Right forelimb (tissue), 1 donor: ENCODE data around the gene DCAF7.

Experiments
- DNase-seq: peaks from one replicate; pipeline ENCODE4 v3.0.0-alpha.2; 2018

The DCAF7 gene, protein sequence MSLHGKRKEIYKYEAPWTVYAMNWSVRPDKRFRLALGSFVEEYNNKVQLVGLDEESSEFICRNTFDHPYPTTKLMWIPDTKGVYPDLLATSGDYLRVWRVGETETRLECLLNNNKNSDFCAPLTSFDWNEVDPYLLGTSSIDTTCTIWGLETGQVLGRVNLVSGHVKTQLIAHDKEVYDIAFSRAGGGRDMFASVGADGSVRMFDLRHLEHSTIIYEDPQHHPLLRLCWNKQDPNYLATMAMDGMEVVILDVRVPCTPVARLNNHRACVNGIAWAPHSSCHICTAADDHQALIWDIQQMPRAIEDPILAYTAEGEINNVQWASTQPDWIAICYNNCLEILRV

DNA sequence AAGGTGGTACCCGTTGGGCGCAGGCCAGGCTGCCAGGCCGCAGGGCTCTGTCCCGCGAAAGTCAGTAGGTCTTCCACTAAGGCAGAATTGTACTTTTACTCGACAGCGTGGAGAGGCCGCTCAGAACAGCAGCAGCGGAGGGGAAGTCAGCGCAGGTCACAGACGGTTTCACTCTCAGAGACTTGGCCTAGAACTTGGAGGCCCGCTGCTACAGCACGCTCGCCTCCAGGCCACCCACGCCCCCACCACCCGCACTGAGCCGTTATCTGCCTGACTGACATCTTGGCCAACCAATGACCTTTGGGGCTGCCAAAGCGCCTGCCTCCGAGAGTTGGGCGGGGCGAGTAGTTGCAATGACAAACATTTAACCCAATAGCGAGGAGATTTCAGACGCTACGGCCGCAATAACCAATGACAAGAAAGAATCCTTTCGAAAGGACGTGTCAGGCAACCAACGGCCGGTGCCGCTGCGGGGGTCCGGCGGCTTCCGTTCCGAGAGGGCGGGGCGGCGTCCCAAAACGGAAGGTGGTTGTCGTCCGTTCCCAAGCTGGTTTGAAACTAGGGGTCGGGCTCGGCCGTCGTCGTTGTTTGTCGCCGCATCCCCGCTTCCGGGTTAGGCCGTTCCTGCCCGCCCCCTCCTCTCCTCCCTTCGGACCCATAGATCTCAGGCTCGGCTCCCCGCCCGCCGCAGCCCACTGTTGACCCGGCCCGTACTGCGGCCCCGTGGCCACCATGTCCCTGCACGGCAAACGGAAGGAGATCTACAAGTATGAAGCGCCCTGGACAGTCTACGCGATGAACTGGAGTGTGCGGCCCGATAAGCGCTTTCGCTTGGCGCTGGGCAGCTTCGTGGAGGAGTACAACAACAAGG is at the start of gene DCAF7:
Gene DCAF7, plus strand, starts transcription at position 532 of the 871 bp plus-strand sequence. Its CDS starts 201 bp downstream, at position 733.
- DNase-seq: peak; percentile 99

DNA sequence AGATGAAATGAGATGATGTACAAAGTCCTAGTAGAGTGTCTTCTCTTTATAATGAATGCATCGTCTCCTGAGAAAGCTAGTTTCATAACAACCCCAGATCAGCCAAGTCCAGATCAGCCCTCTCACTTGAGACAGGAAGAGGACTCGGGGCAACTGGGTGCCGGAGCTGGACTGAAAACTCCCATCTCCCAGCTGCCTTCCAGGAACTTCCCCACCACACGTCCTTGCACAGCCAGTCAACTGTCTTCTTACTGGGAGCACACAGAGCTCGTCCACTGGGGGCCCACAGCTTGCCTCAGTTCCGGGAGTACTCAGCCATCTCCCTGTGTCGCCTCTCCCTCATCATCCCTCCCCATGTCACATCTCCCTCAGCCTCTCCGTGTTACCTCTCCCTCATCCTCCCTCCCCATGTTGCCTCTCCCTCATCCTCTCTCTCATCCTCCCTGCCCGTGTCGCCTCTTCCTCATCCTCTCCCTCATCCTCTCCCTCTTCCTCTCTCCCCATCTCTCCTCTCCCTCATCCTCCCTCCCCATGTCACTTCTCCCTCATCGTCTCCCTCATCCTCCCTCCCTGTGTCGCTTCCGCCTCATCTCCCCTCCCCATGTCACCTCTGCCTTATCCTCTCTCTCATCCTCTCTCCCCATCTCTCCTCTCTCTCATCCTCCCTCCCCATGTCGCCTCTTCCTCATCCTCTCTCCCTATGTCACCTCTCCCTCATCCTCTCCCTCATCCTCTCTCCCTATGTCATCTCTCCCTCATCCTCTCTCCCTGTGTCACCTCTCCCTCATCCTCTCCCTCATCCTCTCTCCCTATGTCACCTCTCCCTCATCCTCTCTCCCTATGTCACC is 49.5 kb upstream of the DCAF7 start:
- DNase-seq: no peak

DNA sequence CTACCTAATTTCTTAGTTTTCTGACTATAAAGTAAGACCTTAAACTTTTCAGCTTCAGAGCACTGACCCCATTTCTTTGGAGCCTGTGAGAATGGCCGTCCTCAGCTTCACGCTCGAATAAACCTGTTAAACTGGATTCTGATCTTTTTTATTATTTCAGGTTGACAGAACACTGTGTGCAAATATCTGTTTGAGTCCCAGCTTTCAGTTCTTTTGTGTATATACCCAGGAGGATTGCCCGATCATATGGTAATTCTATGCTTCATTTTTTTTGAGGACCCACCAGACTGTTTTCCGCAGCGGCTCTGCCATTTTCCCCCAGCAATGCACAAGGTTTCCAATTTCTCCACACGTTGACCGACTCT is 47.0 kb upstream of the DCAF7 start:
- DNase-seq: no peak

DNA sequence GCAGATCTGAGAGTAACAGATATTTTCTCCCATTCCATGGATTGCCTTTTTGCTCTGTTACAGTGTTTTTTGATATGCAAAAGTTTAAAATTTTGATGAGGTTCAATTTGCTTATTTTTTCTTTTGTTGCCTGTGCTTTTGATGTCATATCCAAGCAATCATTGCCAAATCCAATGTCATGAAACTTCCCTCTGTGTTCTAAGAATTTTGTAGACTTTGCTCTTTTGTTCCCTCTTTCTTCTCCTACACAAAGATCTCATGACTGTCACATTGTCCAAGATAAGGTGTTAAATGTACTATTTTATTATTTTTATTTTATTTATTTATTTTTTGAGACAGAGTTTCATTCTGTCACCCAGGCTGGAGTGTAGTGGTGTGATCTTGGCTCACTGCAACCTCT is 46.0 kb upstream of the DCAF7 start:
- DNase-seq: no peak

DNA sequence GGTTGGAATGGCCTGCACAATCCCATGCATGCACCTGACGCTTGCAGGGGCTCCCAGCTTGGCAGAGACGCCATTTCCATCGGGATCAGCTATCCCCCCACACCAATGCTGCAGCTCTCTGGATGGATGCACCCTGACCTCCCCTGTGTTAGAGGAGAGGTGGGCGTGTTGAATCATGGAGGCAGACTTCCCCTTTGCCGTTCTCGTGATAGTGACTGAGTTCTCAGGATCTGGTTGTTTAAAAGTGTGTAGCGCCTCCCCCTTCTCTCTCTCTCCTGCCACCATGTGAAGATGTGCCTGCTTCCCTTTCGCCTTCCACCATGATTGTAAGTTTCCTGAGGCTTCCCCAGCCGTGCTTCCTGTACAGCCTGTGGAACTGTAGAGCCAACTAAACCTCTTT is 44.9 kb upstream of the DCAF7 start:
- no peak for DNase-seq

DNA sequence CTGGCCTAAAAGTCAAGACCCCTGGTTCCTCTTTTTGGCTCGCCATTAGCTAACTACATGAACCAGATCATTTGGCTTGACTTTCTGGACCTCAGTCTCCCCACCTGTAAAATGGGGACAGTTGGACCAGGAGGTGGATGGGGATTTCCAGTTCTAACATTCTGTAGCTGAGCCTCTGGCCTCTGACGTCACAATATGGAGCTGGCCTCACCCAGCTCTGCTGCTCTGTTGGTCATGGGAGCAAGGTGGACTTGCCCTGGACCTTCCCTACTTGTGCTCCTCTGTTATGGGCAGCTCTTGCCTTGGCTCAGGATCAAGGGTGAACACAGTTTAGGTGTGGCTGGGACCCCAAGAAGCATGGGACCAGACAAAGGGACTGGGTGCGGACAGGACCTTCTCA is 43.6 kb upstream of the DCAF7 start:
- DNase-seq: no peak

DNA sequence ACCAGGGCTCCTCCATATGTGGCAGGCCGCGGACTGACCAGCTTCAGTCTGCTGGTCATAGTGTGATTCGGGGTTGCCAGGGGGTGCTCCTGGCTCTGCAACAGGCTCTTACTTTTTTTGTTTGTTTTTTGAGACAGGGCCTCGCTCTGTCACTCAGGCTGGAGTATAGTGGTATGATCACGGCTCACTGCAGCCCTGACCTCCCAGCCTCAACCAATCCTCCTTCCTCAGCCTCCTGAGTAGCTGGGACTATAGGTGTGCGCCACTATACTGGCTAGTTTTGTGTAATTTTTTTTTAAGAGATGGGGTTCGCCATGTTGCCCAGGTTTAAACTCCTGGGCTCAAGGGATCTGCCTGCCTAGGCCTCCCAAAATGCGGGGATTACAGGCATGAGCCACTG is 38.9 kb upstream of the DCAF7 start:
- no peak for DNase-seq

DNA sequence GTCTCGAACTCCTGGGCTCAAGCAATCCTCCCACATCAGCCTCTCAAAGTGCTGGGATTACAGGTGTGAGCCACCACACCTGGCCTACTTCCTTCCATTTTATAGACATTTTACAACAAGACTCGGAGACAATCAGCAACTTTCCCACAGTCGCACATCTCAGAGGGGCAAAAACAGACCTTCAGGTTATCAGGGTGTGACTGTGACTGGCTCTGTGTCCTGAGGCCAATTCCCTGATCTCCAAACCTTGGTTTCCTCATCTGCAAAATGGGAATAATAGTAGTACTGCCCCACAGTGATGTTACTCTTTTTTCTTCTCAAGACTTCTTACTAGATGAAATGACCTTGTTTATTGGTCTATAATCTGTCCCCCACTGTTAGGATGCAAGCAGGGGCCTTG is 37.9 kb upstream of the DCAF7 start:
- no peak for DNase-seq

DNA sequence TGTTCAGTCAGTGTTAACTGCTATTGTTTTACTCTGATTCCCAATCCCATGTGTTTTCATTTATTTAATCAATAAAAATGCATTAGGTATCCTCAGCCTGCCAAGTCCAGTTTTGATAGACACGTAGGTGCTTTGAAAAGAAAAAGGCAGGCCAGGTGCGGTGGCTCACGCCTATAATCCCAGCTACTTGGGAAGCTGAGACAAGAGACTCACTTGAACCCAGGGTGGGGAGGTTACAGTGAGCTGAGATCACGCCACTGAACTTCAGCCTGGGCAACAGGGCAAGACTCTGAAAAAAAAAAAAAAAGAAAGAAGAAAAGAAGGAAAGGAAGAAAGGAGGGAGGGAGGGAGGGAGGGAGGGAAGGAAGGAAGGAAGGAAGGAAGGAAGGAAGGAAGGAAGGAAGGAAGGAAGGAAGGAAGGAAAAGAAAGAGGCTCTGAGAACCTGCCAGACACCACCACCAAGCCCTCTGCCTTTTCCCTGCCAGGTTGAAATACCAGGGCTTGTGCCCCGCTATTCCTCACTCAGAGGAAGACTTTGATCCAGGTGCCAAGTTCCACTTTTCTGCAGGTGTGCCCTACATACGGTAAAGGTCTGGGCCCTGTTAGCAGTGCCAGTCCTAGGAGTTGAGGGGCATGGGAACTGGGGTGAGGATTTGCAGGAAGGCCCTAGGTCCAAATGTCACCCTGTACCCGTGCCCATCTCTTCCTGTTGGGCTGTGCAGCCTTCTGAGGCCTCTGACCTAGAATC is 37.2 kb upstream of the DCAF7 start:
- no peak for DNase-seq

DNA sequence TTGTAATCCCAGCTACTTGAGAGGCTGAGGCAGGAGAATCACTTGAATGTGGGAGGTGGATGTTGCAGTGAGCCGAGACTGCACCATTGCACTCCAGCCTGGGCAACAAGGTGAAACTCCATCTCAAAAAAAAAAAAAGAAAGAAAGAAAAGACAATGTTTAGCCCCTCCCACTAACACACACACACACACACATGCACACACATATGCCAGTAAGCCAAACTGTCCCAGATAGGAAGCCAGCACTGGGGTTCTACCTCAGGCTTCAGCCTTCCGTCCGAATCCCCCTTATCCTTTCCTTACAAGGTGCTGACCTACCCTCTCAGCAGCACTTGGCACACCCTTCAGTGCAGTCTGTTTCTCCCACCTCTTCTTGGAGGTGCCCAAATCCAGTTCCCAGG is 35.8 kb upstream of the DCAF7 start:
- no peak for DNase-seq

DNA sequence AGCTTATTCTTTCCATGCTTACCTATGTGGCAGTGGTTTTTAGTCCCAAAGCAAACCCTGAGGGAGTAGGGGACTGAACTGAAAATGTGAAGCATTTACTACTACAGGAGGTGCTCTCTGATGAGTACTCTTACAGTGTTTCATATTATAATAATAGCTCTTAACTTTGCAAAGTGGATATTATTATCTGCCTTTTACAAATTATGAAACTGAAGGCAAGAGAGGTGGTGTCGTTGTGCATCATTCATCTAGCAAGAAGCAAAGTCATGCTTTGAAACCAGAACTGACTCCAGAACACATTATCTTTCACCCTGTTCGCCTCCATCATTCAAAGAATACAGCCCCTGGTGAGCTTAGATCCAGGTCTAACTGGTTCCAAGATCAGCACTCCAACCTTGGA is 35.3 kb upstream of the DCAF7 start:
- no peak for DNase-seq

DNA sequence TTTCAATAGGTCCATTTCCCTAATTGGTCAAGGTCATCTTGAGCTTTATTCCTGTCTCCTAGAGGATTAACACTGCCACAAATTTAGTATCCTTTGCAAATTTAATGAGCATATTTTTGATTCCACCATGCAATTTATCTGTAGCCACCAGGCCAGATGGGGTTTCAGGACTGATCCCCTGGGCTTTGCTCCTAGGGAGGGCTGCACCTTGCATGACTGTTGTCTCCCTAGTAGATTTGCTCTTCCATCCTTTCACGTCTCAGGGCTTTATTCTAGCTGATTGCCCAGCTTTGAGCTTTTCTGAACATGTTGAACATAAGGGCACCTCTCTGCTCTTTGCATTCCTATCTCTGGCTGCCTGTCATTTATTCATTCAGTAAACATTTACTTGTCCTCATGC is 34.9 kb upstream of the DCAF7 start:
- no peak for DNase-seq

DNA sequence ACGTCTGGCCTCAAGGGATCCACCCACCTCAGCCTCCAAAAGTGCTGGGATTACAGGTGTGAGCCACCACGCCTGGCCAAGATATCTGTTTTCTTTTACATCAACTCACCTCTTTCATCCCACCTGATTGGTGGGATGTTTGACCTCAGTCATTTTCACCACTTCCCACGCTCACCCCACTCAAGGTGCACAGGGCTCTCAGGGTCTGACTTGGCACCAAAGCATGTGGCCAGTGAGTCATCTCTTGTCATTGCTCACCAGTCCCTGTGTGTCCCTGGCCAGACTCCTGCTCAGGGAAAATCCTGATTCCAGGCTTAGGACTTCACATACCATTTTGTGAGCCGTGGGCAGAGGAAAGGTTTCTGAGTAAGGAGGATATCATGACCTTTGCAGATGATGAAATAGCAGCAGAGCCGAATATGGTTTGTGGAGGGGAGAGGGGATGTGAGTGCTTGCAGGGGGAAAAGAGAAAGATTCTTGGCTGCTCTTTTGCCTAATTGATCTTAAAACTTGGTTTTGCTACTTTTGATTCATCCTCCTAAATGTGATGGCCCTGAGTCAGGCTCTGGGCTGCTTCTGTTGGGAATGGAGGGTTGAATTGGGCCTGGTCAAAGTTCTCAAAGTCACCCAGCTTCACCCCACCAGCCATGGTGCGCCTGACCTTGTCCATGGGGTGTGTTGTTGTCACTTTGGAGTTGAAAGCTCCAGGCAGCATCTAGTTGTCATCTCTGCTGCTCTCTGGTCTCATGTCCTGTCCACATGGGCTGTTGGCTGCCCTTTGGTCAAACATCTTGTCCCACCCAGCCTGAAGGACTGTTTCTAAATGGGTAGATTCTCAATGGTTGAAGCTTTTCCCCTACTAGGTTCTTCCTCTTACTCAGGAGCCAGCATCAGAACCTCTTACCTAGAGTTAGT is 33.1 kb upstream of the DCAF7 start:
- no peak for DNase-seq

DNA sequence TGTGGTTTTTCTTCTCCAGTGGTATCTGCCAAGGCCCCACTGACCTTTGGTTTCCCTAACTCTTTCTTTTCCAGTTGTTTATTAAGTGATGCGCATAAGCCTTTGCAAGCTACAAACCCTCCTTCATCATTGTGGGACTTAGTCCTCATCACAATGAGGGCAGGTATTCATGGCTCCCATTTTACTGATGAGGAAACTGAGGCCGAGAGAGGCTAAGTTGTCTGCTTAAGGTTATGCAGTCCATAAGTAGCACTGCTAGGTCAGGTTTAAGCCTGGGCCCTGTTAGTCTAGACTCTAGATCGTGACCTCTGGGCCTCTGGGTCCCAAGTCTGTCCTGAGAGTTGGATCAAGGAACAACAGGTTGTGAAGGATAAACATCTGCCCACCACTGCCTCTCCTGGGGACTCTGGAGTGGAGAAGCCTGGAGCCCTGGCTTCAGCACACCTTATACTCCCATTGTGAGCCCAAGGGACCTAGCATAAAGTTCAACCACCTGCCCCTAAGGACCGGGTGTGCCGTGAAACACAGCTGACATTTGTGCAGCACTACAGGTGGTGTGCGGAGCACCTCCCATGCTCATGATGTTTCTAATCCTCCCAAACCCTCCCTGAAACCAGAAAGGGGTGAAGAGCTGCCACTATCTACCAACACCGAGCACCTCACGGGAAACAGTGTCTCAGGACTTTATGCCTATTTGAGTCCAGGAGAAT is 32.3 kb upstream of the DCAF7 start:
- DNase-seq: no peak

DNA sequence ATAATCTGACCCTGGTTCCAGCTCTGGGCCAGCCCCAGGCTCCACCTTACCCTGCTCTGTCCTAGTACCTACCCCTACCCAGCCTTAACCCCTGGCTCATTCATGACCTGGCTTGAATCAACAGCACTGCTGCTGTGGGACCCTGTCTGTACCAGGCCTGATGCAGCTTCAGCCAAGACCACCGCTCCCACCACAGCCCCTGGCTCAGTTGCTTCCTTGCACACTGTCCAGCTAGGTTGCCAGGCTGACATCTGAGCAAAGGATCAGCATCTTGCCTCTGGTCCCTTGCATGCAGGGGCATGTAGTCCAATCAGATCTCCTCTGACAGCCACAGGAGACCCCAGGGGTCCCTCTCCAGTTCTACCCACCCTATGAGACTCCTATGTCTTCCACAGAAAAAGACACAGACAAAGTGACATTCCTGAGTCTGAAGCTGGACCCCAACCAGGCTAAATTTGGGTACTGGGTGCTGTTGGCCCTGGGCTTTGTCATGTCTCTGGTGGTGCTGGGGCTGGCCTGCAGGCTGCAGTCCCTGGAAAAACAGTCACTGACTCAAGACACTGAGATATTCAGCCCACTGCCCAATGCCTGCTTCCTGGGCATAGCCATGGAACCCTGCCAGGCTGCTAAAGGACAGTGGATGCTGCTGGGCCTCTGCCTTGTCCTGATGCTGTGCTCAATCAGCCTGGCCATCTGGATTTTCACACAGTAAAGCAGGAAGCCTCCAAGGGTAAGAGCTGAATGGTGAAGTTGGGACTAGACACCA is 31.0 kb upstream of the DCAF7 start:
- no peak for DNase-seq

DNA sequence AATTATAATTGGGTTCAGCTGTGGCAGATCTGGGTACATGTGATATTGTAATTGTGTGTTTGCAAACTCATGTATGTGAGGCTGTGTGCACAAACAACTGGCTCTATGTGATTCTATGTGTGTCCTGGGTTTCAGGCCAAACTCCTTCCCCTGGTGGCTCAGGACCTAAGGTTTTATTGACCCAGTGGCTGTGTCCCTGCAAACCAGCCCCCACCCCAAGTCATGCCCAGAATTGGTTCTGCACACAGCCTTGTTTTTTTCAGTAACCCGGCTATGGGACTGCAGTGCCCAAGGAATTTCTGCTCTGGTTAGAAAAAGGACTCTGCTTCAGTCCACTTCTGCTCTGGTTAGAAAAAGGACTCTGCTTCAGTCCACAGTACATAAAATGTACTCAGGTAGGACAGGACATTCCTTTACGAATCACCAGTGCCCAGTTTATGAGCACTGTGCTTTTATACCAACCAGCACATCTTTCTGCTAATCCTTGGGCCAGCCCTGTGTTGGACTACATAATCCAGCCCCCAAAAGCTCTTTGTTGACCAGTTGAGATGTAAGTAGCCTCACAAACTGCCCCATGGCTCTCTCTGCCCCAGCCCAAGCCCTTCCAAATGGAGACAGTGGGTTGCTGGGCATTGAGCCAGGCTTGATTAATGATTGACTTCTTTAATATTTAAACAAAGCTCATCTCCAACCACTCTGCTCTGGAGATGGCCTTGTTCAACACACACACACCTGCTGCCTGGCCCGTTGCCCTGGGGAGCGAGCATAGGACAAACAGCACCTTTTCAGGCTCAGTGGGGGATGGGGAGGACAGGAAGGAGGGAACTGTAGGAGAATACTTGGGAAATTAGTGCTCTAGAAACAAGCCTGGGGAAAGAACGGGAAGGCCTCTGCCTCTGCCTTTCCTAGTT is 30.1 kb upstream of the DCAF7 start:
- no peak for DNase-seq

DNA sequence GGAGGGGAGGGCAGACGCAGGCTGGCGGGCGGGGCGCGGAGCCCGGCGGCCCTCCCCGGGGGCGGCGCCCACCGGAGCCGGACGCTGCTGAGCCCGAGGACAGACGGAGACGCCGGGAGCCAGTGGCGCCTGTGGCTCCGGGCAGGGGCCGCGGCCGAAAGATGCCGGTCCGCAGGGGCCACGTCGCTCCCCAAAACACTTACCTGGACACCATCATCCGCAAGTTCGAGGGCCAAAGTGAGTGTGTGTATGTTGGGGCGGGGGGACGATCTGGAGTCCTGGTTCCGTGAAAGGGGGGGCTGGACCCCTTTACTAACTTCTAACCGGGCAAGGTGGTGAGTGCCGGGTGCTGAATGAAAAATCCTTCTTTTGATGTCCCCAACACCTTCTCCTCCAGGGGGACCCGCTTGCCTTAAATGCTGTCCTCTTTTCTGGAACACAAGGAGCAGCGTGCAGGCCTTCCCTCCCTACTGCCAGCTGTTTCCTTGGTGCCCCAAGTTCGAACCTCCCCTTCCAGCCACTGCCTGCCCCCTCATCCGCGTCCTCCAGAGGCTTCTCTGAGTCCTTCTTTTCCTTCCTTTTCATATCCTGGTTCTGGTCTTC is 26.9 kb upstream of the DCAF7 start, which contains the start of gene KCNH6:
Gene KCNH6, plus strand, starts transcription at position 106 of the 603 bp plus-strand sequence. Its CDS starts 56 bp downstream, at position 162.
- no peak for DNase-seq

DNA sequence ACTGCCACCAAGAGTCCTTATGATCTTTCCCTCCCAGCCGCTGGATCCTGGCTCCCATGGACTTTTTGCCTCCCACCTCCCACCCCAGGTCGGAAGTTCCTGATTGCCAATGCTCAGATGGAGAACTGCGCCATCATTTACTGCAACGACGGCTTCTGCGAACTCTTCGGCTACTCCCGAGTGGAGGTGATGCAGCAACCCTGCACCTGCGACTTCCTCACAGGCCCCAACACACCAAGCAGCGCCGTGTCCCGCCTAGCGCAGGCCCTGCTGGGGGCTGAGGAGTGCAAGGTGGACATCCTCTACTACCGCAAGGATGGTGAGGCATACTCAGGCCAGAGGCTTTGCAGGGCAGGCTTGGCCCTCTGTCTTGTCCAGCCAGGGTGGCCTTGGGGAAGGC is 26.2 kb upstream of the DCAF7 start:
- DNase-seq: no peak
